Measurements from ENCODE around the gene DRC1.

Gene DRC1

DNA sequence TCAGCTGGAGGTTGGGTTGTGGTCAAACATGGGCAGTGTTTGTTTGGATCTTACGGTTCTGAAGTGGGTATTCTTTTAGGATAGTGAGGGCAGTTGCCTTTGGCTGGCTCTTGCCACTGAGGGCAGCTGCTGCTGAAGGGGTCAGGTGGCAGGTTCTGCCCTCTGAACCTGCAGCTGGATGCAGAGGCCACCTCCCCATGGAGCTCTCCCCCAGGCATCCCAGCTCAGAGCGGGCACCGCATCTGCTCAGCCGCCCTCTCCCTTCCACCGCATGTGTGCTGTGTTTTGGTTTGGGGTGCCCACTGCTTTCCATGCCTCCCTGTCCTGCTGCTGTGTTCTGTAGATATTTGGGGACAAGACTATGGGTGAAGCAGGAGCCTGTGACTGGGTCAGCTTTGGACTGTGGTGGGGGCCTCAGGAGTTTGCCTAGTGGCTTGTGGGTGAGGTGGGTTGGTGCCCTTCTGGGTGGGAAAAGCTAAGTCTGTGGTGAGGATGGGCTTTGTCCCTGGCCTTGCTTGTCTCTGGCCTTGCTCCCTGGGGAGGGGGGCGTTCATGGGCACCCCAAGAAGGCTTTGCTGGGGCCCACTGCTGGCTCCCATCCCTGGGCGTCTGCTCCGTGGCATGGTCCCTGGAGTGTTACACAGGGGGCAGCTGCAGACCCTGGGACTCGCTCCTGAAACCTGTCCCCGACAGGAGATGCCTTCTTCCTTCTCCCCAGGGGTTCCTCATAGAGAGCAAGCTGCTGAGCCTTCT is 47.7 kb downstream of the DRC1 start:
- no peak for DNase-seq

DNA sequence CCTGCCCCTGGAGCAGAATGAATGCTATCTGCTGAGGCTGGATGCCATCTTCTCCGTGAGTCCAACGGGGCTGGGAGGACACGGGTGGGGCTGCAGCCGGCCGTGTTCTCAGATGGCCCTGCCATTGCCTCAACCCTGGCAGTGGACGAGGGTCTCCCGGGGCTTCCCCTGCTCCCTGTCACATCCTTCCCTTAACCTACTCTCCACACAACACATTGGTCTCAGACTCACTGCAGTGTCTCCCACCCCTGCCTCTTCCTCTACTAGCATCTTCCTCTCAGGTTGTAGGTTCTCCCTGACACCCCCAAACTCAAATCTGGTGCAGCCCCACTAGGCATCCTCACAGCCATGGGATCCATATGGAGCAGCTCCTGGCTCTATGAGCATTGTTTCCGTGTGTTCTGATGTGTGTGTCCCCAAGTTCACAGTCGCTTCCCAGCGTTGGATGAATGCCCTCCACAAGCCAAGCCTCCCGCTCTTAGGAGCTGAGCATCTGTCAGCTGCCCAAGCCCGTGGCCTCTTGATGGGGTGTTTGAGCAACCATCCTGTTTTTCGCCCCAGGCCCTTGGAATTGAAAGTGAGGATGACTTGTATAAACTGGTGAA is 48.4 kb downstream of the DRC1 start:
- no peak for DNase-seq

DNA sequence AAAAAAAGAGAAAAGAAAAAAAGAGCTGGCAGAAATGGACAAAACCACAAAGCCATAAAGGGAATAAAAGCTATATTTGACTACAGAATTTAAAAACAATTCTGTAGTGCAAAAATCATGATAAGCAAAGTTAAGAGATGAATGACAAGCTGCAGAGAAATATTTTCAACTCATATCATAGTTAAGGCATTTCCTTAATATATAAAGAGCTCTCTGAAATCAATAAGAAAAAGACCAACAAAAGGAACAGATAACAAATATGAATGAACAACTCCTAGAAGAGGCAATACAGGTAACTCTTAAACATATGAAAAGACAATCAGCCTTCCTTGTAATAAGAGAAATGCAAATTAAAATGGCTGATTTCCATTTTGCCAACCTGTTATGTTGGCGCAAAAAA is 50.0 kb downstream of the DRC1 start:
- DNase-seq: no peak

GRCh38 chr2:26453421-26454329 is 52.0 kb downstream of the DRC1 start:
- no peak for DNase-seq

DNA sequence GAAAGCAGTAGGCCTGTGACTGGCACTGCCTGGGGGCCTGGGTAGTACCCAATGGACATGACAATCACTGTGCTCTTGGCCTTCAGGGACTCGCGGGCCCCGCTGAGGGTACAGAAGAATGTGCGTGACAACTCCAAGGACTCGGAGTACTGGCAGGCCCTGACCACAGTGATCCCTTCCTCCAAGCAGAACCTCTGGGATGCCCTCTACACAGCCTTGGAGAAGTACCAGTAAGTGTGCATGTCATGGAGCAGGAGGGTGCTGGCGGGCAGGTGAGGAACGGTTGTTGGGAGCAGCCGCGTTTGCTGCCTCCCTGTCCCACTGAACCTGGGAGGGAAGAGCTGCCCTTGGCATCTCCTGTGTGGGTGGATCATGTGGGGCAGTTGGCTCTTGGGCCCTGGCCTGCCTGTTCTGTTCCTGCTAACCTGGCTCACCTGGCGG is 52.9 kb downstream of the DRC1 start:
- DNase-seq: no peak

DNA sequence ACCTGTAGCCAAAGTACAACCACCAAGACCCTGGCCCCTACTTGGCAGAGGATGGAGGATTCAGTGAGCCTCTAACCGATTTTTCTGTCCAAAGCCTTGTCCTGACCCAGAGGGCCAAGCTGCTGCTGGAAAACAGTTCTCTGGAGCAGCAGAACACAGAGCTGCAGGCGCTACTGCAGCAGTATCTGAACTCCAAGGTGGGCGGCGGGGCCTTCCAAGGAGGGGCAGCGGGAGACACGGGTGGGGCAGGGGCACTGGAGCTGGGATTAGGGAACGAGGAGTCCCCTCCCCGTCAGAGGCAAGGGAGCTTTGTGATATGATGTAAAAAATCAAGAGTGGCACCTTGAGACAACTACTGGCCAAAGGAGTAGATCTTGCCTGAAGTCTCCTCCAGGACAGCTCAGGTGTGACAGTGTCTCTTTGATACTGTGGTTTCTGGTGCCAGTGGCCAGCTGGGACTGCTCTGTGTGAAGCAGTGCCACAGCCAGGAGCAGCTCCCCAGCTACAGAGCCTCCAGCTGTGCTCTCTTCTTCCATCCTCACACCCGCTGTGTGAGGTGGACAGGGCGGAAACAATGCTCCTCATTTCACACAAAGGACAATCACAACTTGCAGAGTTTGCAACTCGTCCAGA is 53.4 kb downstream of the DRC1 start:
- no peak for DNase-seq

GRCh38 chr2:26455670-26456439 is 54.1 kb downstream of the DRC1 start:
- DNase-seq: peak; percentile 35

- DNase-seq: peak; percentile 48
Observed at GRCh38 chr2:26456440-26457250, 54.9 kb downstream of the DRC1 start.

GRCh38 chr2:26457251-26457666 is 55.5 kb downstream of the DRC1 start:
- no peak for DNase-seq

- no peak for DNase-seq
Observed at GRCh38 chr2:26457695-26458364, 56.1 kb downstream of the DRC1 start.

- DNase-seq: no peak
Observed at GRCh38 chr2:26458365-26459042, 56.8 kb downstream of the DRC1 start.

DNA sequence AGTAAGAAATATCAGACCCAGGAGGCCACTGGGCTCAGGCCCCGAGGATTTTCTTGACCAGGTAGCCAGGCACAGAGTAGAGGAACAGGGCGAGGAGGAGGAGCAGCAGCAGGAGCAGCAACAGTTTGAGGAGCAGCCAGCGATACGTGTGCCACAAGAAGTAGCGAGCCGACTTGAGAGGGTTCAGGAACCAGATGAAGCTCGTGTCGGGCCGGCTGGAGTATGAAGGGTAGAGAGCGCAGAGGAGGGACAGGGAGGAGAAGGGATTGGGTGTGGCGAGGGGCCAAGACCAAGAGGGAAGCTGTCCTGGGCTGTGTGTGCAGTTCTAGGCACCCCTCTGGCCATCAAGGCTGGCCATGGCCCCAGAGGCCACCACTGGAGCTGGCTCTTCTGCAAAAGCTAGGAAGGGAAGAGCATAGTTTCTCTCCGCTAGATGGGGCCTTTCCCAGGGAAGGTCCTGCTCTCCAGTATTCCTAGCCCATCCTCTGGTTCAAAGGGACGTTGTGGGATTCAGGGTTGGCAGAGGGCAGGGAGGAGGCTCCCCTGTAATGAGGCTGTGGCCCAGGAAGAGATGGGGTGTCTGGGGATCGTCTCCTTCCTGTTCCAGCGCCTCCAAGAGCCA is 58.4 kb downstream of the DRC1 start:
- no peak for DNase-seq

GRCh38 chr2:26460613-26461031 is 58.9 kb downstream of the DRC1 start:
- no peak for DNase-seq

DNA sequence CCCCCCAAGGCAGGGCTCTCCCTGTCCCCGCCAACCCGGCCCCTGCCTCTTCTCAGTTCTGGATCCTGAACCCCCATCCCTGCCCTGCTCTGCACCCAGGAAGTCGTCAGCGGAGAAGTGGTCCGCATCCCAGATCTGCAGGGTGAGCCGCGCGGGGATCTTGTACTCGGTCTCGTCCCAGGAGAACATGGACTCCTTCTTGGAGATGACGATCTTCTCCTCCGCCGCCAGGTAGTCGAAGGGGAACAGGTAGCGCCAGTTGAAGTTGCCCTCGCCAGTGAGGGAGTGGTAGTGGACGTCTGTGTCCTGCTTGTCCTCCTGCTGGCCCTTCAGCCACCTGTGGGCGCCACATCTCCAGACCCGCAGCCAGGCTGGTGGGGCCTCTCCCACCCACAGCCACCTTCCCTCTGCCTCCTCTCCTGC is 59.9 kb downstream of the DRC1 start:
- DNase-seq: no peak

DNA sequence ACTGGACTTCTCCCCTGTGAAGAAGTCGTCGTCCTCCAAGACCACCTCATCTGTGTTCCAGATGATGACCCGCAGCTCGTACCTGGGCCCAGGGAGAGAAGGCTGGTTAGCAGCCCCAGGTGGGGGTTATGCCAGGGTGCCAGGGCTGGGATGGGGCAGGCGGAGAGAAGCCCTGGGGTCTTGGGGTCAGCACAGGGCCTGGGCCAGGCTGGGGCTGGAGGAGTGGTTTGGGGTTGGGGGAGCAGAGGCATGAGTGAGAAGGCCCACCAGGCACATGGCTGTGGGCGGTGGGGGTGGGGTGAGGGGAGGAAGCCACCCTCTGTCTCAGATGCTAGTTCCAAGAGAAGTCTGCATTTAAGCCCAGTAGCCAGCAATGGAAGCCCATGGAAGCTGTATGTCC is 60.4 kb downstream of the DRC1 start:
- DNase-seq: no peak

GRCh38 chr2:26462511-26463243 is 61.0 kb downstream of the DRC1 start:
- peak; percentile 69 for DNase-seq

GRCh38 chr2:26463244-26464192 is 61.8 kb downstream of the DRC1 start:
- DNase-seq: no peak
